IMR-90 (cell line): ENCODE data around the gene ANK2. TPM values are rescaled to one million over a fixed set of nuclear protein-coding genes. Genes with fewer than 3 reads are reported as not detected.

Experiments
- ATAC-seq: fragments of 200-7000 bp; cut with Tn5 transposase; 2 replicates; pipeline ENCODE4 v1.9.1; 2020; ENCODE audit warnings: low read depth, mild to moderate bottlenecking, moderate library complexity
- BruUV-seq: library from RNA; stranded (reverse); fragments of 400-500 nt; replicated peaks from 2 replicates; lab custom pipeline; 2021; lab: Mats Ljungman, UMichigan
- CTCF ChIA-PET: fragments of 300-600 bp; formaldehyde crosslinking; extraction: SDS; loops from one replicate; lab custom pipeline; 2021; ENCODE audit warnings: antibody characterized with exemption; lab: Yijun Ruan, JAX
- POLR2A ChIA-PET: fragments of 300-600 bp; sonication (Branson Sonifier 250); formaldehyde crosslinking; loops from one replicate; lab custom pipeline; 2022; ENCODE audit warnings: antibody characterized with exemption; ENCODE audit not compliant: unreplicated experiment; lab: Charles Lee
- DNase-seq: peaks from one replicate; pipeline ENCODE4 v3.0.0; 2013
- H2AFZ ChIP-seq: replicated peaks from 2 replicates; pipeline ENCODE3; 2013; ENCODE audit warnings: low read length, mild to moderate bottlenecking; ENCODE audit not compliant: poor library complexity
- H2AK5ac ChIP-seq: 2 replicates; pipeline ENCODE4 v1.6.1; 2013; ENCODE audit warnings: low read depth, low read length, inconsistent platforms
- H2AK9ac ChIP-seq: replicated peaks from 2 replicates; pipeline ENCODE3; 2013; ENCODE audit warnings: mild to moderate bottlenecking, low read depth, low read length, moderate library complexity; ENCODE audit not compliant: poor library complexity
- H2BK120ac ChIP-seq: 2 replicates; pipeline ENCODE4 v1.6.1; 2013; ENCODE audit warnings: low read depth, low read length, inconsistent platforms
- H2BK15ac ChIP-seq: 3 replicates; pipeline ENCODE4 v1.6.1; 2013; ENCODE audit warnings: low read depth, low read length, inconsistent platforms
- H2BK20ac ChIP-seq: 2 replicates; pipeline ENCODE4 v1.6.1; 2013; ENCODE audit warnings: low read depth, mild to moderate bottlenecking, inconsistent platforms, low read length, moderate library complexity
- H2BK5ac ChIP-seq: 2 replicates; pipeline ENCODE4 v1.6.1; 2013; ENCODE audit warnings: mild to moderate bottlenecking, low read depth, low read length, inconsistent platforms; ENCODE audit not compliant: poor library complexity, severe bottlenecking
- H3K14ac ChIP-seq: replicated peaks from 2 replicates; pipeline ENCODE4 v1.6.1; 2013; ENCODE audit warnings: low read depth, low read length, inconsistent platforms
- H3K18ac ChIP-seq: 2 replicates; pipeline ENCODE4 v1.6.1; 2013; ENCODE audit warnings: low read depth, low read length, control low read depth
- H3K23ac ChIP-seq: 2 replicates; pipeline ENCODE4 v1.6.1; 2013; ENCODE audit warnings: low read depth, low read length, inconsistent platforms
- H3K27ac ChIP-seq: 2 replicates; pipeline ENCODE4 v1.5.1; 2013; ENCODE audit warnings: mild to moderate bottlenecking, control low read depth, low read length; ENCODE audit not compliant: insufficient read depth
- H3K27me3 ChIP-seq: 2 replicates; pipeline ENCODE4 v1.6.1; 2013; ENCODE audit warnings: low read length; ENCODE audit not compliant: control insufficient read depth, insufficient read depth
- H3K36me3 ChIP-seq: 2 replicates; pipeline ENCODE4 v1.6.1; 2013; ENCODE audit warnings: low read length, mixed read lengths; ENCODE audit not compliant: control insufficient read depth, insufficient read depth
- H3K4ac ChIP-seq: 2 replicates; pipeline ENCODE4 v1.6.1; 2013; ENCODE audit warnings: low read depth, low read length, inconsistent platforms
- H3K4me1 ChIP-seq: 2 replicates; pipeline ENCODE4 v1.6.1; 2013; ENCODE audit warnings: low read length, mixed read lengths; ENCODE audit not compliant: control insufficient read depth, insufficient read depth
- H3K4me2 ChIP-seq: 2 replicates; pipeline ENCODE4 v1.6.1; 2013; ENCODE audit warnings: low read depth, mild to moderate bottlenecking, control low read depth, low read length, moderate library complexity
- H3K4me3 ChIP-seq: 2 replicates; pipeline ENCODE4 v1.5.1; 2013; ENCODE audit warnings: low read depth, mild to moderate bottlenecking, control low read depth, low read length, moderate library complexity; ENCODE audit not compliant: insufficient read depth
- H3K56ac ChIP-seq: 2 replicates; pipeline ENCODE4 v1.6.1; 2013; ENCODE audit warnings: low read length, inconsistent platforms; ENCODE audit not compliant: insufficient read depth; ENCODE audit errors: extremely low read depth
- H3K79me1 ChIP-seq, 2 experiments: 2 replicates each; pipeline ENCODE4 v1.6.1; 2013; ENCODE audit warnings: low read length in 2 of 2, inconsistent platforms in 1 of 2, low read depth in 1 of 2
- H3K9ac ChIP-seq: 2 replicates; pipeline ENCODE4 v1.6.1; 2013; ENCODE audit warnings: low read depth, low read length, control low read depth
- H3K9me1 ChIP-seq: 2 replicates; pipeline ENCODE4 v1.6.1; 2013; ENCODE audit warnings: low read length, inconsistent platforms; ENCODE audit not compliant: insufficient read depth
- H3K9me3 ChIP-seq: 2 replicates; pipeline ENCODE4 v1.6.1; 2013; ENCODE audit warnings: low read length; ENCODE audit not compliant: control insufficient read depth, insufficient read depth
- H4K20me1 ChIP-seq: 2 replicates; pipeline ENCODE4 v1.6.1; 2013; ENCODE audit warnings: low read length, inconsistent platforms; ENCODE audit not compliant: insufficient read depth
- H4K5ac ChIP-seq: 2 replicates; pipeline ENCODE4 v1.6.1; 2013; ENCODE audit warnings: mild to moderate bottlenecking, low read depth, low read length, control low read depth
- H4K8ac ChIP-seq, 2 experiments: 2 replicates each; pipeline ENCODE4 v1.6.1; 2013; ENCODE audit warnings: low read depth in 2 of 2, low read length in 2 of 2, control low read depth in 1 of 2, inconsistent platforms in 1 of 2
- H4K91ac ChIP-seq: 2 replicates; pipeline ENCODE4 v1.6.1; 2013; ENCODE audit warnings: low read depth, low read length, inconsistent platforms; ENCODE audit not compliant: insufficient read depth
- CEBPB ChIP-seq: IDR thresholded peaks from 2 replicates; pipeline ENCODE4 v1.6.1; 2012; ENCODE audit warnings: low read depth, low read length, improper control_type of control experiment
- CHD1 ChIP-seq: IDR thresholded peaks from 2 replicates; pipeline ENCODE4 v1.6.1; 2012; ENCODE audit warnings: low read depth, low read length, improper control_type of control experiment
- CTCF ChIP-seq: conservative IDR thresholded peaks from 2 replicates; pipeline ENCODE4 v1.5.1; 2012; ENCODE audit warnings: mild to moderate bottlenecking, low read depth, low read length, improper control_type of control experiment
- ELK1 ChIP-seq: fragments of 150-350 bp; IDR thresholded peaks from 2 replicates; pipeline ENCODE4 v1.6.1; 2016; ENCODE audit warnings: low read depth, mild to moderate bottlenecking, low read length, moderate library complexity, borderline replicate concordance
- FOS ChIP-seq: fragments of 150-350 bp; IDR thresholded peaks from 2 replicates; pipeline ENCODE4 v1.6.1; 2016; ENCODE audit warnings: low read depth, low read length
- MAZ ChIP-seq: IDR thresholded peaks from 2 replicates; pipeline ENCODE4 v1.6.1; 2012; ENCODE audit warnings: low read depth, mild to moderate bottlenecking, low read length, improper control_type of control experiment, moderate library complexity, borderline replicate concordance
- MXI1 ChIP-seq: IDR thresholded peaks from 2 replicates; pipeline ENCODE4 v1.6.1; 2012; ENCODE audit warnings: low read depth, mild to moderate bottlenecking, low read length, moderate library complexity, borderline replicate concordance
- NFE2L2 ChIP-seq: fragments of 150-350 bp; IDR thresholded peaks from 2 replicates; pipeline ENCODE4 v1.6.1; 2016; ENCODE audit warnings: low read depth, mild to moderate bottlenecking, low read length
- POLR2A ChIP-seq: IDR thresholded peaks from 2 replicates; pipeline ENCODE4 v1.6.1; 2012; ENCODE audit warnings: mild to moderate bottlenecking, low read depth, low read length
- RAD21 ChIP-seq: IDR thresholded peaks from 2 replicates; pipeline ENCODE4 v1.6.1; 2012; ENCODE audit warnings: low read length, improper control_type of control experiment
- RCOR1 ChIP-seq: IDR thresholded peaks from 2 replicates; pipeline ENCODE4 v1.6.1; 2012; ENCODE audit warnings: mild to moderate bottlenecking, low read length, improper control_type of control experiment; ENCODE audit not compliant: insufficient replicate concordance
- RFX5 ChIP-seq: IDR thresholded peaks from 2 replicates; pipeline ENCODE4 v1.8.0; 2012; ENCODE audit warnings: low read depth, mild to moderate bottlenecking, low read length, moderate library complexity
- WGBS, 2 experiments: methylation state at CpG; one replicate each; pipeline versions ENCODE4 v1.1.5 to v1.1.7; 2013; ENCODE audit warnings: missing lambda C conversion rate in 2 of 2; ENCODE audit not compliant: insufficient read length in 1 of 2; ENCODE audit errors: extremely low coverage in 2 of 2; 5-methylcytosine and 5-hydroxymethylcytosine counted together
- dilution Hi-C: fragments of 300-500 bp; cut with HindIII; formaldehyde crosslinking; loops from one replicate; pipeline ENCODE4 v1.14.3; 2018; ENCODE audit warnings: low sequenced_read_pairs; ENCODE audit not compliant: unreplicated experiment
- in situ Hi-C: fragments of 300-500 bp; cut with MboI; formaldehyde crosslinking; loops from 3 replicates; pipeline ENCODE4 v1.14.3; 2019; ENCODE audit warnings: low sequenced_read_pairs, inconsistent platforms, mixed read lengths
- intact Hi-C: fragments of 100-400 bp; cut with micrococcal nuclease; formaldehyde crosslinking; loops from 2 replicates; pipeline ENCODE4 v1.10.0; 2022
- polyA plus RNA-seq, 3 experiments: library from polyadenylated mRNA; depleted of rRNA; stranded (reverse); fragments of >200 nt; gene quantifications; 2 replicates each; pipeline ENCODE4 v1.2.3, GENCODE V29; 2012; ENCODE audit warnings: low replicate concordance in 1 of 3
- total RNA-seq: library from RNA; depleted of rRNA; stranded (reverse); fragments of >200 nt; gene quantifications from 2 replicates; pipeline ENCODE4 v1.2.3, GENCODE V29; 2012

ANK2 gene
- total and polyA plus RNA-seq, 2 of the 4 experiments (the other 2 are of a cell fraction) = 0.82 to 6.6 TPM

- WGBS, 2 experiments = 48% methylated on average over 5 of the region's 5 CpGs; no CpG with 5 or more reads in 1 of the 2 experiments
- no peak for TF ChIP-seq ELK1
- no peak for TF ChIP-seq CEBPB
- no peak for TF ChIP-seq RFX5
- TF ChIP-seq FOS = no peak
- no peak for TF ChIP-seq NFE2L2
- no peak for TF ChIP-seq POLR2A
- TF ChIP-seq MXI1 = no peak
- no peak for TF ChIP-seq RCOR1
- no peak for TF ChIP-seq CHD1
- TF ChIP-seq CTCF = no peak
- no peak for TF ChIP-seq RAD21
- TF ChIP-seq MAZ = no peak
- CTCF ChIA-PET = interaction anchor here (0.9 kb wide), 1 partner anchor 16 kb away, joined by 3 read pairs; no protein-coding TSS in a partner anchor
Measured at GRCh38 chr4:113183032-113183605, 133.7 kb downstream of the ANK2 start.

More at GRCh38 chr4:113183032-113183605, 133.7 kb downstream of the ANK2 start:
- Histone ChIP-seq H3K36me3 (no peaks in the 10 kb centered on the region), H4K8ac (no peak overlapping the region), H3K79me1 (no peaks in the 10 kb centered on the region), H3K27ac (no peak overlapping the region), H3K56ac (no peak overlapping the region), H3K4ac (no peak overlapping the region), H2BK15ac (no peak overlapping the region), H2BK120ac (no peak overlapping the region), H3K9ac (no peak overlapping the region), H2BK20ac (no peak overlapping the region), H3K23ac (no peak overlapping the region), H2AK5ac (no peak overlapping the region), H3K9me1 (no peaks in the 10 kb centered on the region), H4K20me1 (no peaks in the 10 kb centered on the region), H3K4me3 (no peak overlapping the region), H2AK9ac (no peak overlapping the region), H4K91ac (no peak overlapping the region), H4K5ac (no peak overlapping the region), H3K14ac (no peak overlapping the region), H3K4me2 (no peak overlapping the region), H2BK5ac (no peak overlapping the region), H3K18ac (no peak overlapping the region), H3K27me3 (no peaks in the 10 kb centered on the region), H3K4me1 (no peaks in the 10 kb centered on the region), H3K9me3 (no peaks in the 10 kb centered on the region), H2AFZ (no peak overlapping the region)
- no peak for ATAC-seq
- intact Hi-C loops = no loop called here
- dilution Hi-C loops = no loop called here
- no peak for DNase-seq
- in situ Hi-C loops = no loop called here
- POLR2A ChIA-PET = no interaction called here
- no TSS peak for BruUV-seq
